Measurements from ENCODE around the gene C3orf33. TPM values are rescaled to one million over a fixed set of nuclear protein-coding genes. Genes with fewer than 3 reads are reported as not detected.
A peak's percentile ranks its signal among the peaks of the same experiment; 100 is the strongest.

The C3orf33 gene
- total RNA-seq, 3 donors from 2014 or later, result 3.0 to 6.3 (median 5.6) TPM

DNA sequence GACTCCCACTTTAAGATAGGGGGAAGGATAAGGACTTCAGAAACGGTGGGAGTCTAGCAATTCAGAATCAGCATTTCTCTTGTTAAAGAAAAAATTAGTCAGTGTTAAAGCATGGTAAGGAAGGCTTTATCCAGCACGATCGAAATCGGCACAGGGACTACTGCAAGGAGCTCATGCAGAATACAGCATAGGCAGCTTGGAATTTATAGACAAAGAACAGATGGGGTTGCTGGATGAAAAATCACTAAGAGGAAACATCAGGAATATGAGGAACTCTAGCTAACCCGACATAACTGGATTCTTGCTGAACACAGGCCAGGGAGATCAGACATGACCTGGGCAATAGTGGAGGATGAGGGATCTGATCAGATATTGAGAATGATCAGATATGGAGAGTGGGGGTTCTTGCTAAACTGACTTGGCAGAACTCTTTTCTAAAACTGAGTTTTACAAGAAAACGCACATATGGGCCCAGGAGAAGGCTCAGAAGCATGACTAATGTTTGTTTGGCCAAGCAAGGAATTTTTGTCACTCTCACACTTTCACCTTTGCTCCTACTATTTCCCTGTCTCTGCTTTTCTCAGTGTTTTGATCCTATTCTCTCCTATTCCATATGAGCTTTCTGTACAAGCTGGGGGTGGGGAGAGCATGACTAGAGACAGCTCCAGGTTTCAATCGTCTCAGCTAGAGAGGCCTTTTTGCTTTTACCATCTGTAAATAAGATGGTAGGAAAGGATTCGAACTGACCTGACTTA, 57.3 kb downstream of the C3orf33 start:
- no peak for DNase-seq (ENCODE audit: low spot score in 2 of 2)
- TF ChIP-seq, protein P1, sequence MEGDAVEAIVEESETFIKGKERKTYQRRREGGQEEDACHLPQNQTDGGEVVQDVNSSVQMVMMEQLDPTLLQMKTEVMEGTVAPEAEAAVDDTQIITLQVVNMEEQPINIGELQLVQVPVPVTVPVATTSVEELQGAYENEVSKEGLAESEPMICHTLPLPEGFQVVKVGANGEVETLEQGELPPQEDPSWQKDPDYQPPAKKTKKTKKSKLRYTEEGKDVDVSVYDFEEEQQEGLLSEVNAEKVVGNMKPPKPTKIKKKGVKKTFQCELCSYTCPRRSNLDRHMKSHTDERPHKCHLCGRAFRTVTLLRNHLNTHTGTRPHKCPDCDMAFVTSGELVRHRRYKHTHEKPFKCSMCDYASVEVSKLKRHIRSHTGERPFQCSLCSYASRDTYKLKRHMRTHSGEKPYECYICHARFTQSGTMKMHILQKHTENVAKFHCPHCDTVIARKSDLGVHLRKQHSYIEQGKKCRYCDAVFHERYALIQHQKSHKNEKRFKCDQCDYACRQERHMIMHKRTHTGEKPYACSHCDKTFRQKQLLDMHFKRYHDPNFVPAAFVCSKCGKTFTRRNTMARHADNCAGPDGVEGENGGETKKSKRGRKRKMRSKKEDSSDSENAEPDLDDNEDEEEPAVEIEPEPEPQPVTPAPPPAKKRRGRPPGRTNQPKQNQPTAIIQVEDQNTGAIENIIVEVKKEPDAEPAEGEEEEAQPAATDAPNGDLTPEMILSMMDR (IDR thresholded peaks at IDR 0.05), result no peak
- TF ChIP-seq POLR2A (IDR thresholded peaks at IDR 0.05) (no peak), POLR2AphosphoS5 (IDR thresholded peaks at IDR 0.05) (no peak)
- intact Hi-C loops (cut with DNase I; ENCODE audit: low total_unique reads), result no loop called here
- Histone ChIP-seq H3K27ac (no peak overlapping the region), H3K4me1 (no peaks in the 10 kb centered on the region), H3K27me3 (no peaks in the 10 kb centered on the region), H3K36me3 (no peaks in the 10 kb centered on the region), H3K9me3 (no peaks in the 10 kb centered on the region), H3K4me3 (no peak overlapping the region)

DNA sequence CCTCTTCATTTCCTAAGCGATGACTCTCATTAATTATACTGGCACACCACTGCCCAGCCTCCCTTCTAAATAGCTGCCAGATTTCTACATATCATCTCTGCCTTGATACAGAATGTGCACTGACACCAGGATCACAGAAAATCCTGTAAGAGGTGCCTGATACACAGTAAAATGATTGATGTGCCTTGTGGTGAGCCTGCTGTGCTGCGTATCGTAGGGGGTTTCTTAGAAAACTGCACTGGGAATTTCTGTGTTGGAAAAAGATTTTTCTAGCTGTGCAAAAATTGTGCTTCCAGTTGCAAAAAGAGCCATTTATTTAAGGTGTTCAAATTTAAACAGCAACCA, 58.2 kb downstream of the C3orf33 start:
- Histone ChIP-seq H3K9me3 (no peaks in the 10 kb centered on the region), H3K4me1 (no peaks in the 10 kb centered on the region), H3K36me3 (no peaks in the 10 kb centered on the region), H3K27ac (no peak overlapping the region), H3K4me3 (no peak overlapping the region), H3K27me3 (no peaks in the 10 kb centered on the region)
- TF ChIP-seq, protein P1 (IDR thresholded peaks at IDR 0.05), result no peak
- no peak for TF ChIP-seq POLR2A (IDR thresholded peaks at IDR 0.05)
- TF ChIP-seq POLR2AphosphoS5 (IDR thresholded peaks at IDR 0.05), result no peak
- intact Hi-C loops (cut with DNase I; ENCODE audit: low total_unique reads), result no loop called here
- DNase-seq (ENCODE audit: low spot score in 2 of 2), result no peak

DNA sequence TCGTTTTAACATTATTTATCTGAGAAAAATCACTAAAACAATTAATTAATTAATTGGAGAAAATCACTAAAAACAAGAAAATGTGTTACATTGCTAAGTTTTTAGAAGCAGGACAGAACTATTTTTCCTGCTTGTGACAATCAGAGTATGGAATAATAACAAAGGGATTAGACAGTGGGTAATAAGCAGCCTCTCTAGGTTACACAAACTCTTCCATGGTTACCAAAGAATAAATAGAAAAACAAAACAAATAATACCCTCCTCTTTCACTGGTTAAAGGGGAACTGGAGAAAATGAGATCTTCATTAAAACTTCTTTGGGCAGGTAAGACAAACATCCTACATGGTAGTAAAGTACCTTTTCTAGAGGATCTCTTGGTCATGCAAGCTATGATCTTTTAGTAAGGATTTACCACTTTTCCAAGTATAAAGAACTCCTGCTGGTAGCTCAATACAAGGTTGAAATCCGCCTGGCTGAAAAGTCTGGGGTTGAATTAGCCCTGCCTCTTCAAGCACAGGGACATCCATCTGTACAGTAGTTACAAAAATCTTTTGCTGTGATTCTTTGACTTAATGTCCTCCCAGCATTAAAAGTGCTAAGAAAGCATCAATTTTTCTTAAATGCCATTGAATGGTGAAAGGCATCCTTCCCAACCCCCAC, 58.7 kb downstream of the C3orf33 start:
- Histone ChIP-seq H3K4me1 (no peaks in the 10 kb centered on the region), H3K27ac (no peak overlapping the region), H3K9me3 (no peaks in the 10 kb centered on the region), H3K36me3 (no peaks in the 10 kb centered on the region), H3K4me3 (no peak overlapping the region), H3K27me3 (no peaks in the 10 kb centered on the region)
- TF ChIP-seq, protein P1 (IDR thresholded peaks at IDR 0.05), result no peak
- TF ChIP-seq POLR2A (IDR thresholded peaks at IDR 0.05) (no peak), POLR2AphosphoS5 (IDR thresholded peaks at IDR 0.05) (no peak)
- intact Hi-C loops (cut with DNase I; ENCODE audit: low total_unique reads), result no loop called here
- DNase-seq (ENCODE audit: low spot score in 2 of 2), result no peak

DNA sequence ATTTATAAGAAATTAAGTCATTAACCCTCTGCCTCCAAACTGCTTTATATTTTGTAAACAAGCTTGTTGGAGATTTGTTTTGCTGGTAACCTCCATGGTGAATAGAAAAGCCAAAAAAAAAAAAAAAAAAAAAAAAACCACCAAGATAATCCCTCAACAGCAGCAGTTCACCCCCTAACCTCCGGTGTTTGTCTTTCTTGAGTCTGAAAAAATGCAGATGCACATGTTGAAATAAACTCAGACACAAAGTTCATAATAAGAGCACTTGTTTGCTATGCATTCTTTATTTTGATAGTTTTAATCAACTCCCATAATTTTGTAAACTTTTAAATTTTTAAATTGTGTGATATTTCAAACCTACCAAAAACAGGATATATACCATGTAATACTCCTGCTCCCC, 59.4 kb downstream of the C3orf33 start:
- Histone ChIP-seq H3K9me3 (no peaks in the 10 kb centered on the region), H3K36me3 (no peaks in the 10 kb centered on the region), H3K27me3 (no peaks in the 10 kb centered on the region), H3K4me3 (no peak overlapping the region), H3K4me1 (no peaks in the 10 kb centered on the region), H3K27ac (no peak overlapping the region)
- TF ChIP-seq POLR2AphosphoS5 (IDR thresholded peaks at IDR 0.05) (no peak), POLR2A (IDR thresholded peaks at IDR 0.05) (no peak)
- TF ChIP-seq, protein P1 (IDR thresholded peaks at IDR 0.05), result no peak
- DNase-seq (ENCODE audit: low spot score in 2 of 2), result no peak
- intact Hi-C loops (cut with DNase I; ENCODE audit: low total_unique reads), result no loop called here

DNA sequence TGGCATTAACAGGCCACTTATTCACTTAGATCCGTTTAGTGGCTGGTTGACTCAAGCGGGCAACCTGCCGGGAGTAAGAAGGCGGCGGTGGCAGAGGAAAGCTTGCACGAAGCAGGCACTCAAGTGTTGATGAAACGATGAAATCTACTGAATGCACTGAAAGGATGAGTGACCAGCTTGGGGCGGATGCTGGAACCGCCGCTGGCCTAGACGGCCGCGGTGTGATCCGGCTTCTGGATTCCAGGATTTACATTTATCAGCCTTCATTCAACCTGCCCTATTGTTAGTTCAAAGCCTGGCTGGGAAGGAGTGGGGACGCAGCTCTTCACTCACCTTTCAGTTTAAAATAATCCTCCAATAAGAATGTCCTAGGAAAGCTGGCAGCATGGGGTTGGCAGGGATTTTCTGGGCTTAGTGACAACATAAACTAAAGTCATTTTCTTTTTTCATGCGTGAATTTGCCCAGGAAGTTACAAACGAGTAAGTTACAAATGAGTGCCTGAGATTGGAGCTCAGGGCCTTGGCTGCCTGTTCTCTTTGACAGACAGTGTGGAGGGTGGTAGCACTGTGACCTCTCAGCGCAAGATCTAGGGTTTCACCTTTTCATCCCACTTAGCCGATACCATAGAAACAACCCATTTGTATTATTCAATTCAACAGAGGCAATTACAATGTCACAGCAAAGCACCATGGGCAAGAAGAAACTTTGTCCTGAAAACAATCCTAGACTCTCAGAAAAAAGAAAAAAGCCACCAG, 60.1 kb downstream of the C3orf33 start:
- TF ChIP-seq, protein P1 (IDR thresholded peaks at IDR 0.05), result no peak
- TF ChIP-seq POLR2A (IDR thresholded peaks at IDR 0.05), result no peak
- no peak for TF ChIP-seq POLR2AphosphoS5 (IDR thresholded peaks at IDR 0.05)
- H3K27ac ChIP-seq, result peak overlapping the region; percentile 15 to 20
- H3K4me3 ChIP-seq, result peak overlapping the region; percentile 48 to 71 (median 69)
- no peak for DNase-seq (ENCODE audit: low spot score in 2 of 2)
- no peaks in the 10 kb centered on the region for H3K27me3 ChIP-seq
- H3K4me1 ChIP-seq, result no peaks in the 10 kb centered on the region
- no peaks in the 10 kb centered on the region for H3K9me3 ChIP-seq
- intact Hi-C loops (cut with DNase I; ENCODE audit: low total_unique reads), result no loop called here
- no peaks in the 10 kb centered on the region for H3K36me3 ChIP-seq

Data from breast epithelium (tissue), 4 donors.